GM12801 (cell line): ENCODE measurements around the gene KMT2E.

ENCODE experiments used
- CTCF ChIP-seq: IDR thresholded peaks from one replicate; pipeline ENCODE4 v1.5.1; 2011; ENCODE audit warnings: control low read depth; ENCODE audit not compliant: insufficient read length; ENCODE audit errors: extremely low read depth

KMT2E gene

GRCh38 chr7:105088456-105088855 lies 74.5 kb downstream of the KMT2E start:
- no peak for TF ChIP-seq CTCF

- TF ChIP-seq CTCF = no peak
Measured at GRCh38 chr7:105094966-105095365, 81.0 kb downstream of the KMT2E start.

DNA sequence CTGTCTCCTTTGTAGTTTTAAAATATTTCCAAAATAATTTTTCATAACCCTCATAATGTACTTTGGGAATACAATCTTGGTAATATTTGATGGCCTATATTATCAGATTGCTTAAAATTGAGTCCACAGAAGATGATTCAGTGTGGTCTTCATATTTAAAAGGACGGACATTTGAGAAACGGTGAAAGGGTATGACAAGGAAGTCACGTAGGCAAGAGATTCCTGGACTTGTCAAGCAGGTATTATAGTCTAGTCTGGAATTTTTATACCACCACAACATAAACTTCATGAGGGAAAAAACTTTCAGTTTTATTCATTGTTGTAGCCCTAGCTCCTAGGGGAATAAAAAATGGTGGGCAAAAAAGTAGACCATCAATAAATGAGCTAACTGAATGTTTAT lies 82.3 kb downstream of the KMT2E start:
- no peak for TF ChIP-seq CTCF

- no peak for TF ChIP-seq CTCF
Measured at GRCh38 chr7:105097619-105098018, 83.6 kb downstream of the KMT2E start.

GRCh38 chr7:105098863-105099515 lies 85.0 kb downstream of the KMT2E start:
- TF ChIP-seq CTCF = no peak

- no peak for TF ChIP-seq CTCF
Measured at GRCh38 chr7:105101864-105102263, 87.9 kb downstream of the KMT2E start.

DNA sequence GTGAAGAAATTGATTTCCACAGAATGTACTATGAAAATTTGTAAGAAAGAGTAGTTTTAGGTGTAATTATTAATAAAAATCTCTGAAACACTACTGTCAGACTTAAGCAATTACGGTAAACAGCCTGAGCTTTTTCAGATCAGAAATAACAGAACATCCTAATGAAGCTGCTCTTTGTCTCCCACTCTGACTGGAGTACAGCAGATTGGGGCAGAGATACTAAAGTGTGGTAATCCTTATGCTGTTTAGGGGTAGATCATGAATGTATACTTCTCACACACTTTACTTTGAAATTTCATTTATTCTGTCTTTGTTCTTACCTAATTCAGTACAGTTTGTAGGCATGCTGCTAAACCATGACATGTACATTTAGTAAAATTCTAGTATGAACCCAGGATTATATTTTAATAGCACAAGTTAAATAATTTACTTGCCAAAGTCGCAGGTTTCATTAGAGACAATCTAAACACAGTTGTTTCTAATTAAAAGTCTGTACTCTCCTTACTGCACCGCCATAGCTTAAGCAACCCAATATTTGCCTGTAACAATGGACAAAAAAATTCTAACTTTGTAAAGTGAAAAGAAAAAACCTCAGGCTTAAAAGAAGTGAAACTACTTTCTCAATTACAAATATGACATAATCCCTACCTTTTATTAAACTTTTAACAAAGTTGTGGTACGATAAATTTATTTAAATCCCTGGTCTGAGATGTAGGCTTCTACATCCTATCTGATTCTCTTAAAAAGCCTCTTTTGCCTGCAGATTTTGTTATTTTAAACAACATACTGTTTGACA lies 88.8 kb downstream of the KMT2E start:
- TF ChIP-seq CTCF = no peak
